Prostate gland (tissue), 2 donors: ENCODE data around the gene MAPKAP1. TPM values are rescaled to one million over a fixed set of nuclear protein-coding genes. Genes with fewer than 3 reads are reported as not detected.
"Not testable (repeated sequence)": the region's sequence is repeated elsewhere in the genome, so short reads cannot be mapped to it uniquely, and the experiment has no call there.

Experiments
- DNase-seq: peaks from one replicate; pipeline ENCODE4 v3.0.0-alpha.2; 2019; ENCODE audit warnings: low spot score
- H3K27ac ChIP-seq, 2 donors: fragments of 200-600 bp; sonication (generic); 2 replicates each; pipeline ENCODE4 v1.5.1; 2017 to 2019
- H3K27me3 ChIP-seq: fragments of 200-600 bp; sonication (generic); replicated peaks from 2 replicates; pipeline ENCODE4 v1.5.1; 2019; ENCODE audit not compliant: insufficient read depth
- H3K36me3 ChIP-seq, 2 donors: fragments of 200-600 bp; sonication (generic); 1 replicate in 1 of 2; 2 replicates in 1 of 2; pipeline versions ENCODE4 v1.5.1 to v1.8.1; 2017 to 2019
- H3K4me1 ChIP-seq: fragments of 200-600 bp; sonication (generic); replicated peaks from 2 replicates; pipeline ENCODE4 v1.5.1; 2019
- H3K4me3 ChIP-seq, 2 donors: fragments of 200-600 bp; sonication (generic); 2 replicates each; pipeline ENCODE4 v1.5.1; 2017 to 2019
- H3K9me3 ChIP-seq: fragments of 200-600 bp; sonication (generic); 2 replicates; pipeline ENCODE4 v1.5.1; 2017
- CTCF ChIP-seq, 4 experiments: fragments of 200-600 bp in 2 of 4; fragments of 450-650 bp in 2 of 4; sonication (generic) in 2 of 4; IDR thresholded peaks; 1 replicate in 3 of 4; 2 replicates in 1 of 4; pipeline ENCODE4 v1.5.1; 2016 to 2019; ENCODE audit warnings: antibody characterized with exemption in 4 of 4, mild to moderate bottlenecking in 2 of 4, moderate library complexity in 2 of 4
- POLR2A ChIP-seq: fragments of 450-650 bp; IDR thresholded peaks from one replicate; pipeline ENCODE4 v1.6.1; 2016; ENCODE audit warnings: antibody characterized with exemption, mild to moderate bottlenecking
- POLR2AphosphoS5 ChIP-seq: sonication (generic); formaldehyde crosslinking; IDR thresholded peaks from one replicate; pipeline ENCODE4 v1.6.1; 2017; ENCODE audit warnings: antibody characterized with exemption
- WGBS: methylation state at CpG from one replicate; pipeline ENCODE4 v1.1.5; 2018; 5-methylcytosine and 5-hydroxymethylcytosine counted together
- intact Hi-C: fragments of 100-400 bp; cut with DNase I; formaldehyde crosslinking; loops from one replicate; pipeline ENCODE4 v1.14.2; 2022
- total RNA-seq, 2 donors: library from RNA; depleted of rRNA; stranded (reverse); fragments of >200 nt; gene quantifications; one replicate each; pipeline ENCODE4 v1.1.0, GENCODE V29; 2016

The MAPKAP1 gene
- total RNA-seq, 2 donors from 2014 or later = 62.4 to 91.2 TPM

DNA sequence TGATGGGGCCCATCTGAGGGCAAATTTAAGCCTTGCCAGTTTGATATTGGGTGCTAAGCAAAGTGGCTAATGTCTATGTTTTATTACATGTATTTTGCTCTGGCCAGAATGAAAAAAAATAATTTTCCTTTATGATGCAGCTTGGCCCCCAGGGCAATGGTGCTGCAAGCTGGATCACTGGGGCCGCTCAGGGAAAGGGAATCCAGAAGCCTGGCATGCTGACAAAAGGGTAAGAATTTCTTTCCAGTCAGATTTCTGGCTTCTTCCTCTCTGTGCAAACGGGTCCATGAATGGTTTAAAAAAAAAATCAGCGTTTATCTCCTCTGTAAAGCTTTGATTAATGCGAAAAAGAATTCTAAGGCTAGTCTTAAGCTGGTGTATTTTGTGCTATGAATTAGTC lies 138.4 kb downstream of the MAPKAP1 start:
- intact Hi-C loops = no loop called here
- 35% methylated on average over 4 of the region's 4 CpGs for WGBS
- H3K36me3 ChIP-seq = no peaks in the 10 kb centered on the region
- H3K9me3 ChIP-seq = no peaks in the 10 kb centered on the region
- no peaks in the 10 kb centered on the region for H3K4me1 ChIP-seq
- no peaks in the 10 kb centered on the region for H3K27me3 ChIP-seq
- H3K4me3 ChIP-seq = no peak overlapping the region
- no peak overlapping the region for H3K27ac ChIP-seq
- no peak for TF ChIP-seq POLR2AphosphoS5
- TF ChIP-seq CTCF (IDR thresholded peaks at IDR 0.05) = no peak
- TF ChIP-seq POLR2A = no peak
- no peak for DNase-seq

- H3K27me3 ChIP-seq, H3K9me3 ChIP-seq, H3K36me3 ChIP-seq, DNase-seq, H3K4me3 ChIP-seq, intact Hi-C loops, H3K27ac ChIP-seq, H3K4me1 ChIP-seq: not testable (repeated sequence)
Observed at GRCh38 chr9:125566051-125566450, 141.0 kb downstream of the MAPKAP1 start.

- Histone ChIP-seq H3K4me1 (no peaks in the 10 kb centered on the region), H3K9me3 (no peaks in the 10 kb centered on the region), H3K4me3 (no peak overlapping the region), H3K36me3 (no peaks in the 10 kb centered on the region), H3K27ac (no peak overlapping the region), H3K27me3 (no peaks in the 10 kb centered on the region)
- 92% methylated on average over 2 of the region's 2 CpGs for WGBS
- intact Hi-C loops = no loop called here
- no peak for TF ChIP-seq POLR2A
- TF ChIP-seq CTCF (IDR thresholded peaks at IDR 0.05) = no peak
- TF ChIP-seq POLR2AphosphoS5 = no peak
- DNase-seq = no peak
Observed at GRCh38 chr9:125565126-125565525, 141.9 kb downstream of the MAPKAP1 start.

- DNase-seq = no peak
- Histone ChIP-seq H3K4me3 (no peak overlapping the region), H3K4me1 (no peaks in the 10 kb centered on the region), H3K36me3 (no peaks in the 10 kb centered on the region), H3K27ac (no peak overlapping the region), H3K9me3 (no peaks in the 10 kb centered on the region), H3K27me3 (no peaks in the 10 kb centered on the region)
- no peak for TF ChIP-seq POLR2A
- TF ChIP-seq POLR2AphosphoS5 = no peak
- no peak for TF ChIP-seq CTCF (IDR thresholded peaks at IDR 0.05)
- intact Hi-C loops = no loop called here
- WGBS = 78% methylated on average over 4 of the region's 4 CpGs
Observed at GRCh38 chr9:125564631-125565030, 142.4 kb downstream of the MAPKAP1 start.

- H3K4me3 ChIP-seq = no peak overlapping the region
- intact Hi-C loops = no loop called here
- H3K27ac ChIP-seq = no peak overlapping the region
- no peaks in the 10 kb centered on the region for H3K36me3 ChIP-seq
- no peaks in the 10 kb centered on the region for H3K27me3 ChIP-seq
- H3K9me3 ChIP-seq = no peaks in the 10 kb centered on the region
- WGBS = 27% methylated on average over 4 of the region's 4 CpGs
- no peak for DNase-seq
- TF ChIP-seq POLR2AphosphoS5 (no peak), POLR2A (no peak), CTCF (IDR thresholded peaks at IDR 0.05) (no peak)
- H3K4me1 ChIP-seq = no peaks in the 10 kb centered on the region
Observed at GRCh38 chr9:125561509-125562148, 145.4 kb downstream of the MAPKAP1 start.
